Pancreas (tissue), 10 donors: ENCODE measurements around the gene ACTN4. TPM values are rescaled to one million over a fixed set of nuclear protein-coding genes. Genes with fewer than 3 reads are reported as not detected.
A peak's percentile ranks its signal among the peaks of the same experiment; 100 is the strongest.
"Not testable (repeated sequence)": the region's sequence is repeated elsewhere in the genome, so short reads cannot be mapped to it uniquely, and the experiment has no call there.

Experiments
- ATAC-seq, 4 donors: fragments of 200-7000 bp; cut with Tn5 transposase; one replicate each; pipeline versions ENCODE4 v1.8.0 to v1.9.1; 2020; ENCODE audit warnings: mild to moderate bottlenecking in 4 of 4, moderate library complexity in 4 of 4
- DNase-seq, 6 donors: peaks; one replicate each; pipeline ENCODE4 v3.0.0-alpha.2; 2020
- FAIRE-seq: peaks from 2 replicates; lab custom pipeline; 2012; peaks lifted over from hg19 to GRCh38; lab: Jason Lieb, UNC
- H3K27ac ChIP-seq, 4 donors: fragments of 200-600 bp; sonication (generic); 1 replicate in 3 of 4; 2 replicates in 1 of 4; pipeline versions ENCODE4 v1.5.0 to v1.8.0; 2020
- H3K27me3 ChIP-seq, 4 donors: fragments of 200-600 bp; one replicate each; pipeline ENCODE4 v1.8.0; 2021
- H3K36me3 ChIP-seq, 3 donors: fragments of 200-600 bp; sonication (generic) in 1 of 3; one replicate each; pipeline versions ENCODE4 v1.5.0 to v1.8.0; 2020 to 2021
- H3K4me1 ChIP-seq, 3 donors: fragments of 200-600 bp; one replicate each; pipeline ENCODE4 v1.8.0; 2021
- H3K4me3 ChIP-seq, 4 donors: fragments of 200-600 bp; sonication (generic) in 2 of 4; one replicate each; pipeline versions ENCODE4 v1.5.0 to v1.8.0; 2020 to 2021
- H3K9me3 ChIP-seq, 4 donors: fragments of 200-600 bp; one replicate each; pipeline ENCODE4 v1.8.0; 2021
- CTCF ChIP-seq, 4 donors: fragments of 200-600 bp; sonication (generic) in 3 of 4; IDR thresholded peaks; one replicate each; pipeline versions ENCODE4 v1.5.0 to v1.8.0; 2021; ENCODE audit warnings: antibody characterized with exemption in 4 of 4
- WGBS, 2 donors: extraction: QIAGEN DNeasy Blood & Tissue Kit; methylation state at CpG; one replicate each; pipeline ENCODE4 v1.1.7; 2013; 5-methylcytosine and 5-hydroxymethylcytosine counted together
- intact Hi-C, 3 donors: fragments of 100-400 bp; cut with DNase I; formaldehyde crosslinking; loops; one replicate each; pipeline versions ENCODE4 v1.11.1 to v1.14.2; 2022
- polyA plus RNA-seq, 2 donors: library from polyadenylated mRNA; stranded (reverse); fragments of 200-250 nt; gene quantifications; one replicate each; pipeline ENCODE4 v1.2.3, GENCODE V29; 2013
- total RNA-seq, 6 donors: library from RNA; stranded (reverse); fragmentation: NEBNext Ultra II Directional in 4 of 6; extraction: Animal tissue kit (Norgen Biotek cat#: 25700) in 4 of 6; gene quantifications; one replicate each; pipeline versions ENCODE4 v1.2.1 to v1.2.4, GENCODE V29; 2021 to 2023
- donor health status: healthy with polysubstance abuse.
- donor health status: DM: no; HTN: no; CAD: no; lungs with moderate emphysema.
- donor health status: DM: no; HTN: no; CAD: no.
- donor health status: control.
- donor health status: control.
- donor health status: Bipolar disorder and iron deficiency.
- donor health status: DM: yes; HTN: yes; CAD: no.
- donor health status: DM: no; HTN: no; CAD: no.
- donor health status: DM: no; HTN: no; CAD: no.
- donor health status: DM: yes; HTN: yes; CAD: no.

ACTN4 gene
- total and polyA plus RNA-seq, 8 donors: 98.2 to 284 (median 187) TPM

GRCh38 chr19:38743394-38744297 is 96.2 kb downstream of the ACTN4 start:
- no peaks in the 10 kb centered on the region for H3K36me3 ChIP-seq
- H3K27ac ChIP-seq: no peak overlapping the region
- peak in 1 of 6 donors; percentile 62 for DNase-seq
- H3K27me3 ChIP-seq: no peaks in the 10 kb centered on the region
- no peak for FAIRE-seq
- no peaks in the 10 kb centered on the region for H3K4me1 ChIP-seq
- no peak for ATAC-seq
- WGBS, 2 donors: 86 to 87% methylated on average over 18 to 20 of the region's 20 CpGs
- H3K9me3 ChIP-seq: no peaks in the 10 kb centered on the region
- intact Hi-C loops: no loop called here
- TF ChIP-seq CTCF (IDR thresholded peaks at IDR 0.05): no peak
- no peak overlapping the region for H3K4me3 ChIP-seq

- WGBS, 2 donors: 89 to 92% methylated on average over 10 of the region's 10 CpGs
- no peak for ATAC-seq
- FAIRE-seq: no peak
Observed at GRCh38 chr19:38744298-38744681, 96.8 kb downstream of the ACTN4 start, which contains the start of gene CAPN12. Gene CAPN12 (minus strand): TSS chr19:38744474. CDS start chr19:38744165, 309 bp downstream.

GRCh38 chr19:38744874-38745273 is 97.4 kb downstream of the ACTN4 start:
- TF ChIP-seq CTCF (IDR thresholded peaks at IDR 0.05): no peak
- no peak for FAIRE-seq
- Histone ChIP-seq H3K36me3 (no peaks in the 10 kb centered on the region), H3K9me3 (no peaks in the 10 kb centered on the region), H3K27me3 (no peaks in the 10 kb centered on the region), H3K27ac (no peak overlapping the region), H3K4me1 (no peaks in the 10 kb centered on the region), H3K4me3 (no peak overlapping the region)
- no peak for ATAC-seq
- 88 to 92% methylated on average over 6 of the region's 6 CpGs for WGBS, 2 donors
- intact Hi-C loops: no loop called here
- no peak for DNase-seq

More at GRCh38 chr19:38744298-38744681, 96.8 kb downstream of the ACTN4 start, which contains the start of gene CAPN12:
- Histone ChIP-seq H3K27ac (no peak within 1 kb of the TSS), H3K9me3 (no peaks in the 10 kb centered on the region), H3K4me1 (no peaks in the 10 kb centered on the region), H3K27me3 (no peaks in the 10 kb centered on the region), H3K4me3 (no peak within 1 kb of the TSS), H3K36me3 (no peaks in the 10 kb centered on the region)
- DNase-seq: no peak
- intact Hi-C loops: no loop called here
- TF ChIP-seq CTCF (IDR thresholded peaks at IDR 0.05): no peak

- no peak for FAIRE-seq
- 88 to 90% methylated on average over 7 of the region's 7 CpGs for WGBS, 2 donors
- Histone ChIP-seq H3K36me3 (no peaks in the 10 kb centered on the region), H3K9me3 (no peaks in the 10 kb centered on the region), H3K4me3 (no peak overlapping the region), H3K27me3 (no peaks in the 10 kb centered on the region), H3K4me1 (no peaks in the 10 kb centered on the region), H3K27ac (no peak overlapping the region)
- TF ChIP-seq CTCF (IDR thresholded peaks at IDR 0.05): no peak
- intact Hi-C loops: no loop called here
- DNase-seq: peak in 1 of 6 donors; percentile 48
- peak in 1 of 4 donors; percentile 12 for ATAC-seq
Observed at GRCh38 chr19:38745316-38745715, 97.9 kb downstream of the ACTN4 start.

- H3K4me3 ChIP-seq, intact Hi-C loops, H3K9me3 ChIP-seq, H3K36me3 ChIP-seq, H3K4me1 ChIP-seq, FAIRE-seq, H3K27ac ChIP-seq, ATAC-seq, DNase-seq, H3K27me3 ChIP-seq: not testable (repeated sequence)
- 50 to 64% methylated on average over 3 of the region's 3 CpGs for WGBS, 2 donors
Observed at GRCh38 chr19:38753783-38754182, 106.3 kb downstream of the ACTN4 start.

GRCh38 chr19:38754196-38754595 is 106.7 kb downstream of the ACTN4 start:
- intact Hi-C loops, ATAC-seq: not testable (repeated sequence)
- WGBS, 2 donors: 15 to 33% methylated on average over 1 to 2 of the region's 2 CpGs

More at GRCh38 chr19:38754196-38754595, 106.7 kb downstream of the ACTN4 start:
- FAIRE-seq, DNase-seq, H3K27me3 ChIP-seq, H3K27ac ChIP-seq, H3K9me3 ChIP-seq, H3K36me3 ChIP-seq, H3K4me3 ChIP-seq, H3K4me1 ChIP-seq: not testable (repeated sequence)
